ENCODE results near the gene CTSE. TPM values are rescaled to one million over a fixed set of nuclear protein-coding genes. Genes with fewer than 3 reads are reported as not detected.

The CTSE gene
- total and polyA plus RNA-seq, 2 experiments from 2014 or later = 65.9 to 86.0 TPM

- Histone ChIP-seq H3K27ac (no peak overlapping the region), H4K20me1 (ENCODE audit: insufficient read depth, poor library complexity, severe bottlenecking) (no peaks in the 10 kb centered on the region), H3K79me2 (no peaks in the 10 kb centered on the region), H3K4me3 (no peak overlapping the region), H3K9me3 (ENCODE audit: low read depth) (no peaks in the 10 kb centered on the region), H3K4me2 (no peak overlapping the region), H2AFZ (no peak overlapping the region), H3K27me3 (no peaks in the 10 kb centered on the region), H3K9me2 (replicated peaks; ENCODE audit: insufficient read depth) (no peaks in the 10 kb centered on the region), H3K4me1 (ENCODE audit: insufficient read depth) (no peaks in the 10 kb centered on the region), H3K36me3 (replicated peaks; ENCODE audit: insufficient read depth, low read depth) (no peaks in the 10 kb centered on the region)
- 96% methylated on average over 8 of the region's 8 CpGs for WGBS (ENCODE audit: low lambda C conversion rate, missing lambda C conversion rate)
- no peak for DNase-seq (ENCODE audit: low spot score)
- TF ChIP-seq, protein P1, sequence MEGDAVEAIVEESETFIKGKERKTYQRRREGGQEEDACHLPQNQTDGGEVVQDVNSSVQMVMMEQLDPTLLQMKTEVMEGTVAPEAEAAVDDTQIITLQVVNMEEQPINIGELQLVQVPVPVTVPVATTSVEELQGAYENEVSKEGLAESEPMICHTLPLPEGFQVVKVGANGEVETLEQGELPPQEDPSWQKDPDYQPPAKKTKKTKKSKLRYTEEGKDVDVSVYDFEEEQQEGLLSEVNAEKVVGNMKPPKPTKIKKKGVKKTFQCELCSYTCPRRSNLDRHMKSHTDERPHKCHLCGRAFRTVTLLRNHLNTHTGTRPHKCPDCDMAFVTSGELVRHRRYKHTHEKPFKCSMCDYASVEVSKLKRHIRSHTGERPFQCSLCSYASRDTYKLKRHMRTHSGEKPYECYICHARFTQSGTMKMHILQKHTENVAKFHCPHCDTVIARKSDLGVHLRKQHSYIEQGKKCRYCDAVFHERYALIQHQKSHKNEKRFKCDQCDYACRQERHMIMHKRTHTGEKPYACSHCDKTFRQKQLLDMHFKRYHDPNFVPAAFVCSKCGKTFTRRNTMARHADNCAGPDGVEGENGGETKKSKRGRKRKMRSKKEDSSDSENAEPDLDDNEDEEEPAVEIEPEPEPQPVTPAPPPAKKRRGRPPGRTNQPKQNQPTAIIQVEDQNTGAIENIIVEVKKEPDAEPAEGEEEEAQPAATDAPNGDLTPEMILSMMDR (IDR thresholded peaks at IDR 0.05; ENCODE audit: poor library complexity) = no peak
- TF ChIP-seq EZH2 (IDR thresholded peaks at IDR 0.05; ENCODE audit: borderline replicate concordance) (no peak), EZH2phosphoT487 (IDR thresholded peaks at IDR 0.05; ENCODE audit: low read depth, severe bottlenecking, unreplicated experiment) (no peak)
These were observed 50.1 kb downstream of the CTSE start for GRCh38 chr1:205973377-205974232.

- Histone ChIP-seq H3K27ac (no peak overlapping the region), H3K4me3 (no peak overlapping the region), H2AFZ (no peak overlapping the region), H3K4me2 (no peak overlapping the region), H3K79me2 (no peaks in the 10 kb centered on the region), H4K20me1 (ENCODE audit: insufficient read depth, poor library complexity, severe bottlenecking) (no peaks in the 10 kb centered on the region), H3K36me3 (replicated peaks; ENCODE audit: insufficient read depth, low read depth) (no peaks in the 10 kb centered on the region), H3K9me2 (replicated peaks; ENCODE audit: insufficient read depth) (no peaks in the 10 kb centered on the region), H3K9me3 (ENCODE audit: low read depth) (no peaks in the 10 kb centered on the region), H3K27me3 (no peaks in the 10 kb centered on the region), H3K4me1 (ENCODE audit: insufficient read depth) (no peaks in the 10 kb centered on the region)
- WGBS (ENCODE audit: low lambda C conversion rate, missing lambda C conversion rate) = 89% methylated on average over 11 of the region's 11 CpGs
- no peak for TF ChIP-seq EZH2phosphoT487 (IDR thresholded peaks at IDR 0.05; ENCODE audit: low read depth, severe bottlenecking, unreplicated experiment)
- TF ChIP-seq, protein P1 (IDR thresholded peaks at IDR 0.05; ENCODE audit: poor library complexity) = no peak
- TF ChIP-seq EZH2 (IDR thresholded peaks at IDR 0.05; ENCODE audit: borderline replicate concordance) = no peak
- DNase-seq (ENCODE audit: low spot score) = no peak
These were observed 51.1 kb downstream of the CTSE start for GRCh38 chr1:205972491-205973168.

- Histone ChIP-seq H3K9me3 (ENCODE audit: low read depth) (no peaks in the 10 kb centered on the region), H2AFZ (no peak overlapping the region), H3K27ac (no peak overlapping the region), H3K36me3 (replicated peaks; ENCODE audit: insufficient read depth, low read depth) (no peaks in the 10 kb centered on the region), H3K9me2 (replicated peaks; ENCODE audit: insufficient read depth) (no peaks in the 10 kb centered on the region), H3K4me2 (no peak overlapping the region), H3K4me3 (no peak overlapping the region), H3K4me1 (ENCODE audit: insufficient read depth) (no peaks in the 10 kb centered on the region), H3K27me3 (no peaks in the 10 kb centered on the region), H4K20me1 (ENCODE audit: insufficient read depth, poor library complexity, severe bottlenecking) (no peaks in the 10 kb centered on the region), H3K79me2 (no peaks in the 10 kb centered on the region)
- TF ChIP-seq, protein P1 (IDR thresholded peaks at IDR 0.05; ENCODE audit: poor library complexity) = no peak
- no peak for TF ChIP-seq EZH2phosphoT487 (IDR thresholded peaks at IDR 0.05; ENCODE audit: low read depth, severe bottlenecking, unreplicated experiment)
- no peak for TF ChIP-seq EZH2 (IDR thresholded peaks at IDR 0.05; ENCODE audit: borderline replicate concordance)
- DNase-seq (ENCODE audit: low spot score) = no peak
- 87% methylated on average over 4 of the region's 4 CpGs for WGBS (ENCODE audit: low lambda C conversion rate, missing lambda C conversion rate)
These were observed 51.6 kb downstream of the CTSE start for GRCh38 chr1:205972081-205972480.

All from hepatocyte (in vitro differentiated cells).